NCI-H2107 (cell line): ENCODE results near the gene RIMBP3C.
A peak's percentile ranks its signal among the peaks of the same experiment; 100 is the strongest.
"Not testable (repeated sequence)": the region's sequence is repeated elsewhere in the genome, so short reads cannot be mapped to it uniquely, and the experiment has no call there.

ENCODE experiments used
- DNase-seq: peaks from one replicate; lab custom pipeline; 2025; lab: John Stamatoyannopoulos, UW

RIMBP3C gene

DNA sequence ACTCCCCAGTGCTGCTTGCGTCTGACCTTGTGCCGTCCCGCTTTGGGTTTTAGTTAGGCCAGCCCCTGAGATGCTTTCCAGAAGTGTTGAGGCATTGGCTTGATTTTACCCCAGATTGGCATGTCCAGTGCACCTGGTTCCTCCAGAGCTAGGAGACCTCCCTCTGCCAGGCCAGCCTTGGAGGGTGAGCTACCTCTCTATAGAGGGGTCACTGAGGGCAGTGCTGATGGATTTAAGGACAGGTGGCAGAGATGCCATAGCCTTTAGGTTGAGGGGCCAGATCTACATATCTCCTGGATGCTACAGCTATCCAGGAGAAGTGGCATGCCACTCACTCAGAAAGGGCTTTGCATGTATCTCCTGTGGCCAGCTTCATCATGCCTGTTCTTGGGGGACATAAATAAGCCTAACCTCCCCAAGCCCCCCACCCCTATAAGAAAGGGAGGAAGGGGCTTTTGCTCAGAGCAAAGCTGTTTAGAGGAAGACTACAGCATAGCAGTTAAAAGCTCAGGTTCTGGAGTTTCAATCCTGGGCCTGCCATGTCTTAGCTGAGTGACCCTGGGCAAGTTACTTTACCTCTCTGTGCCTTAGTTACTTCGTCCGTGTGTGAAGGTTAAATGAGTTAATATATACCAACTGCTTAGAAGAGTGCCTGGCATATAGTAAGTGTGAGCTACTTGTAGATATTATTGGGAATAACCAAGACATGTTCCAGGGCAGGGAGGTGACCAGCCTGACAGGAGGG is 22.7 kb upstream of the RIMBP3C start:
- no peak for DNase-seq

DNA sequence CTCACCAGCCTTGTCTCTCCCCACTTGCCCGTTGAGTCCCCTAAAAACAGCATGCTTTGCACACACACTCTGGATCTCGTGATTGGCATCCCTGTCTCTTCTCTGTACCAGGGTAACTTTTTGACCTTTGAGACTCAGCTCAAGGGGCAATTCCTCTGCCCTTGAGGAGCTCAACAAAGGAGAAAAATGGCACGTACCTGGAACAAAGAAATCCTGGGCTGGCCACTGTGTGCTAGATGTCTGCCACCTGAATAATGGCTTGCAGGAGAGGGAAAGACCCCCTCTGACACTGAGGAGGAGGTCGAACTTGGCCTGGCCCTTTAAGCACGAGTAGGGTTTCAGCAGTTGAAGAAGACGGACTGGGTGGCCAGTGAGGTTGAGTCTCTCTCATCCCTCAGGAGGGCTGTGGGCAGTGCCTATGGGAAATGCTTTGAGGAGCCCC is 22.1 kb upstream of the RIMBP3C start:
- DNase-seq = no peak

DNA sequence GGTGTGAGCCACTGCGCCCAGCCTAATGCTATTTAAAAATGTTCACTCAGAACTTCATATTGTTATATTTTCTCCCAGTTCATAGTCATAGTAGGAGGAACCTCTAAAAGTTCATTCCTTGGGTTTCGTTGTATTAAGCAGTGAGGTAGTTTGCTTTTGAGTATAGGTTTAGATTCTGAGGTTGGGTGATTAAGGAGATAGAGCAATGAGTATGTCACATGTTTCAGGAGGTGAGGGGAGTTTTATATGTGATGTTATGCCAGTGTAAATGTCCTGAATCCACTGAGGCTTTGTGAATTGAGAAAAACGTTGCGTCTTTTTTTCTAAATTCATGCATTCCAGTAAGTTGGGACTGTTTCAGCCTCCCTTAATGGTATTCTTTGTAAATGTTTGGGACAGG is 20.4 kb upstream of the RIMBP3C start:
- no peak for DNase-seq

DNA sequence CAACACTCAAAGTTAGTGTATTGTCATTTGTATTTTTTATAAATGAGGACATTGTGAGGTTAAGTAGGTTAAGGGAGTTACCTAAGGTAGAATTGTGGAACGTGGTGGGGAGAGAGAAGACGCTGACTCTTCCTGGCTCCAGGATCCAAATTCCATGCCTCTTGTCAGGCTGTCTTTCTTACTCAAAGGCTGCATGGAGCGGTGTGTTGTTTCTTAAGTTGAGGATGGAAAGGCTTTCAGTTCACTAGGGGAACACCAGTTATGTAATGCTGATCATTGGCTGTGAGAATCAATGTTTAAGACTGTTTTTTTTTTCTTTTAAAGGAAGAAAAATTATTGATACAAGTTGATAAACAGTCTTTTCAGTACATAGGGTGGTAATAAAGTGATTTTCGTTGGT is 19.1 kb upstream of the RIMBP3C start:
- no peak for DNase-seq

DNA sequence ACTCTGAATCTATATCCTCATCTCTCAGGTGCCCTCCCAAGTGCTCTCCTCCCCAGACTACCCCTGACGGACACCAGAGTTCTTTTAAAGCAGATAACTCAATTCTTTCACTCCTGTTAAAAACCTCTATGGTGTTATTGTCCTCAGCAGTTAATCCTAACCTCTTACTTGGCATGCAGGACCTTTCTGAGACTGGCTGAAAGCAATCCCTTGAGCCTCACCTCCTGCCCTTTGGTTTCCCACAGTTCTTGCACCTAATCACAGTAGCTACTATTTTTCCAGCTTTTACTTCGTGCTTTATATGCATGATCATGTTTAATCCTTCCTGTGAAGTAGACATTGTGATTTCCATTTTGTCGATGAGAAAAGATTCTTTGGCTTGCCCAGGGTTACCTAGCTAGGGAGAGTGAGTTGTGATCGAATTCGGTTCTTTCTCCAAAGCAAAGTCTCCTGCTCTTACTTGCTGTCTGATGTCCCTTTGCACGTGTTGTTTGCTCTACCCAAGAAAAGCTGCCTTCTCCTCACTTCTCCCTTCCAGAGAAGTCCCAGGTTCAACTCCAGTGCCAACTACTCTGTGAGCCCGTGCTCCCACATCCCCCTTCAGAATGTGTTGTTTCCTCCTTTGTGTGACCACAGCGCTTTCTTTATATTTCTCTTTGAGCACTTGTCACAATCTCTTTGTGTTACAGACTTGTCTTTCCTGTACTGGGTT is 18.4 kb upstream of the RIMBP3C start:
- DNase-seq = no peak

DNA sequence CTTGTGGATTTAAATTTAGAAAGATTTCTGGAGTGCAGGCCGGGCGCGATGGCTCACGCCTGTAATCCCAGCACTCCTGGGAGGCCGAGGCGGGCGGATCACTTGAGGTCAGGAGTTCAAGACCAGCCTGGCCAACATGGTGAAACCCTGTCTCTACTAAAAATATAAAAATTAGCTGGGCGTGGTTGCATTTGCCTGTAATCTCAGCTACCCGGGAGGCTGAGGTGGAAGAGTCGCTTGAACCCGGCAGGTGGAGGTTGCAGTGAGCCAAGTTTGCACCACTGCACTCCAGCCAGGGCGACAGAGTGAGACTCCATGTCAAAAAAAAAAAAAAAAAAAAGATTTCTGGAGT is 17.8 kb upstream of the RIMBP3C start:
- DNase-seq = not testable (repeated sequence)

DNA sequence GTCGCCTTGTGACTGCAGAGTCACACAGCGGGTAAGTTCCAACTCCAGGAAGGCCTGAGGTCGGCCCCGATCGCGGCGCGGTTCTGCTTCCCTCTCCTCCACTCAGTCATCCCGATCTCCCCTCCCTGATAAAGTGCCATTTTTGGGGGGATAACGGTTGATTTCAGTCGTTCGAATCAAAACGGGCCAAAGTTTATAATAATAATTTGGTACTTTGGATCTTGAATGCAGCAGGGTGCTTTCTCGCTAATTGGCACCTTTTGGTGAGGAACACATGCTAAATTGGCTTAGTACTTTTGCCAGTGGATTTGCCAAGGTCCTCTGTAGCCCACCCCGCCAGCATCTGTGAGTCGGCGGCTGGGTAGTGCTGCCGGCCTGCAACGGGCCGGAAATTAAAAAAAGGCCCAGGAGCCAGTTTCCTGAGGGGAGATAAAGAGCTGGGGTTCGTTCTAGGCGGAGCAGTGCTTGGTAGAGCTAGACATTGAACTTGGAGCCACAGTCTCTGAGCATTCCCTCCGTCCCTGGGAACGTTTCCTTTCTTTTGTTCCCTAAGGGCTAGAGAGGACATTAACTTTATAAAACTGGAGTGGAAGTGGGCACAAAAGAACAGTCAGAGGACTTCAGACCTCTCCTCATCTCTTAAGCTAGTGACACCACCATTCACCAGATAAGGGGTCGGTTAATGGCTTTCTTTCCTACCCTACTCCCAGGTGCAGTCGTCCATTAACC is 17.2 kb upstream of the RIMBP3C start:
- no peak for DNase-seq

DNA sequence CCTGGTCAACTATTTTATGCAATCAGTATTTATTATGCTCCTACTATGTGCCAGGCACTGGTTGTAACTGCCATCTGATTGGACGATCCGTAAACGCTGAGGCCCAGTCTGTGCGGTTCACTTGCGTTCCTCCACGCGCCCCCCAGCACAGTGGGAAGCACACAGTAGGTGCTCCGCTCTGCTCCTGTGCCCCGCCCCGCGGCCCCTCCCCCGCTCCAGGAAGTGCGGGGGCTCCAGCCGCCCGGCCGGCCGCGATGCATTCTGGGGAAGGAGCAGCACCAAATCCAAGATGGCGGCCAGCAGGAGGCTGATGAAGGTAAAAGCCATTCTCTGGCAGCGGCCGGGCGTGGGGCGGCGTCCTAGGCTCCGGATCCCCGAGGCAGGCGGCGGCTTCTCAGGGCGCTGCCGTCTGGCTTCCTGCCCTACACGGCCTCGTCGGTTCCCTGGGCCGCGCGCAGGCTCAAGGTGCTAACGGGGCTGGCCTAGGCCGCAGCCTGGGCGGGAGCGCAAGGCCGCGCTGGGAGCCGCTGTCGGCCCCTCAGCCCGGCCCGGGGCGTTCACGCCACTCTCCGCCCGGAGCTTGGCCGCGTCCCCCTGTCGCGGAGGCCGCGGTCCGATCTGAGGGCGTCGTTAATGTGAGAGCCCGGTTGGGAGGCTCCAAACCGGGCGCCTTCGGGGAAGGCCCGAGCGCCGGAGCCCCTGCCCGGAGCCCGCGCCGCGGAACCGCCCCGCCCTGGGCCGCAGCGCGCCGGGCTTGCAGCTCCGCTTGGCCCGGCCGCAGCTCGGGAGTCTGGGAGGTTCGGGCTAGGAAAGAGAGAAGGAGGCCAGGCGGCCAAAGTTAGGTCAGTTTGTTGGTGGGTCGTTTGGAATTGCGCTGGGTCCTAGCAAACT is 16.4 kb upstream of the RIMBP3C start, which contains the start of gene UBE2L3:
Gene UBE2L3, plus strand, starts transcription at position 259 of the 891 bp plus-strand sequence. Its CDS starts 31 bp downstream, at position 290.
- DNase-seq = peak; percentile 39

DNA sequence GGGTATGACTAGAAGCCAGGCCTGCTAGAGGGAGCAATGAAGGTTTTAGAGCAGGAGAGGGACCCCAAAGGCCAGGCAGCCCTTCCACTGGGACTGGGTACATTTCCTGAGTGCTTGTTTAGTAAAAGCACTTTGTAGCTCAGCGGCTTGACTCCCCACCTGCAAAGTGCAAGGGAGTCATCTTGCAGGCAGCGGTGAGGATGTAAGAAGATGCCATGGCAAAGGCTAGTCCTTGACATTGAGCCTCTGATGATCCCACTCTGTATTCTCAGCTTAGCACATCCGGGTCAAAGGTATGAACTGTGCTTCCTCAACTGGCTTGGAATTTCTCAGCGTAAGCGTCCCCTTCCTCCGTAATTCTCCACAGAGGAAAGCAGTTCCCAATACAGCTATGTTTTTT is 13.2 kb upstream of the RIMBP3C start:
- DNase-seq = no peak

DNA sequence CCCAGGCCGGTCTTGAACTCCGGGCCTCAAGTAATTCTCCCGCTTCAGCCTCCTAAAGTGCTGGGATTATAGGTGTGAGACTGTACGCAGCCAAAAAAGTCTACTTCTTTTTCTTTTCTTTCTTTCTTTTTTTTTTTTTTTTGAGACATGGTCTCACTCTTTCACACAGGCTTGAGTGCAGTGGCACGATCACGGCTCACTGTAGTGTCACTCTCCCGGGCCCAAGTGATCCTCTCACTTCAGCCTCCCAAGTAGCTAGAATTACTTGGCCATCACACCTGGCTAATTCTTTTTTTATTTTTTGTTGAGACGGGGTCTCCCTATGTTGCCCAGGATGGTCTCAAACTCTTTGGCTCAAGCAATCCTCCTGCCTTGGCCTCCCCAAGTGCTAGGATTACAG is 12.7 kb upstream of the RIMBP3C start:
- DNase-seq = no peak

DNA sequence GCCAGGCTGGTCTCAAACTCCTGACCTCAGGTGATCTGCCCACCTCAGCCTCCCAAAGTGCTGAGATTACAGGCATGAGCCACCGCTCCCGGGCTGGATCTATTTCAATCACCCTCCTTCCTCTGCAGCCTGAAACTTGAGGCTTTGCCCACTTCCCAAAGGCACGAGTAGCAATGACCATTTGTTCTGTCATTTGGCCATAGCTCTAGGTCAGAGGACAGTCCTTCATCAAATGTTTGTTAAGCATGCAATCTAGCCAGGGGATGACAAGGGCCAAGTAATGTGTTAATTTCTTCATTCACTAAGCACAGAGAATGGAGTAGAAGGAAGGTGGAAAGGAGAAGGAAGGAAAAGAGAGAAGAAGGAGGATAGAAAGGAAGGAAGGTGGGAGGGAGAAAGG is 9.4 kb upstream of the RIMBP3C start:
- not testable (repeated sequence) for DNase-seq

DNA sequence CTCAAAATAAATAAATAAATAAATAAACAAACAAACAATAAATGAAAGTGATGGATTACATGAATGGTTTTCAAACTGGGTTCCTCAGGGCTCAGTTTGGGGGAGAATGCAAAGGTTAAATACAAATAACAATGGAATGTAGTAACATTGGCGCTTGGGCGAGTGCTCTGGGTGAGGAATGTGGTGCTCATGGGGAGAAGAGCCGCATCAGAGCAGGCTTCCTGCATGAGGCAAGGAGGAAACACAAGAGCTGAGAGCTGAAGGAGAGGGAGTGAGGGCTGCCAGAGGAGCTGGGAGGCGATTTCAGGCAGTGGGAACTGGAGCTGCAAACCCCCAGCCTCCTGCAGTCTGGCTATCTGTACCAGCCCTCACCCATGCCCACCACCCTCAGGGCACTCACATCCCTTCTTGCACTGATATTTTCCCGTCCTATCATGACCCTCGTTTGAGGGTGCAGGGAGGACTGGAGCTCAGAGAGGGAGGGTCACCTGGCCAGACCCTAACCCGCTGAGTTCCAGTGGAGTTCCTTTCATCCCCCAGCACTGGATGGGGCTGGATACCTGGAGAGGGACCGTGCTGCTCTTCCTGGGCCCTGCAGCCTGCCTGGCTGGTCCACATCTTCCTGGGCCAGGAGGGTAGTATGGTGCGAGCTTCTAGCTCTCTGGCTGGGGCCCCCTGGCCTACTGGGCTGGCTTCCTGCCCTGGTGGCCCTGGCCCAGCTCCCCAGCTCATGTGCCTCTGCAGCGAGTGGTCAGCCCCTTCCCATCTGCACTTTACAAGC is 8.3 kb upstream of the RIMBP3C start:
- not testable (repeated sequence) for DNase-seq

DNA sequence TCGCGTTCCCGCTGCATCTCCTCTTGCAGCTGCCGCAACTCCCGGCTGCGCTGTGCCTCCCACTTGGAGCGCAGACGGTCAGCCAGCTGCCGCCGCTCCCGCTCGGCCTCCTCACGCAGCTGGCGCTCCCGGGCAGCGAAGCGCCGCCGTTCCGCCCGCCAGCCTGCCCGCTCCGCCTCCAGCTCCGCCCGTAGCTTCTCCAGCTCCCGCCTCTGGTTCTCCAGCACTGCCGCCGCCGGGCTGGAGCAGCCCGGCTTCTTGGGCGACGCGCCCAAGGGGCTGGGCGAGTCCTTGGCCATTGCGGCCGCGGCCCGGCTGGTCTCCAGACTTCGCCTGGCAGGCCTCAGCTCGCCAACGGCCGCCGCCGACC is 598 bp downstream of the RIMBP3C start:
- not testable (repeated sequence) for DNase-seq

DNA sequence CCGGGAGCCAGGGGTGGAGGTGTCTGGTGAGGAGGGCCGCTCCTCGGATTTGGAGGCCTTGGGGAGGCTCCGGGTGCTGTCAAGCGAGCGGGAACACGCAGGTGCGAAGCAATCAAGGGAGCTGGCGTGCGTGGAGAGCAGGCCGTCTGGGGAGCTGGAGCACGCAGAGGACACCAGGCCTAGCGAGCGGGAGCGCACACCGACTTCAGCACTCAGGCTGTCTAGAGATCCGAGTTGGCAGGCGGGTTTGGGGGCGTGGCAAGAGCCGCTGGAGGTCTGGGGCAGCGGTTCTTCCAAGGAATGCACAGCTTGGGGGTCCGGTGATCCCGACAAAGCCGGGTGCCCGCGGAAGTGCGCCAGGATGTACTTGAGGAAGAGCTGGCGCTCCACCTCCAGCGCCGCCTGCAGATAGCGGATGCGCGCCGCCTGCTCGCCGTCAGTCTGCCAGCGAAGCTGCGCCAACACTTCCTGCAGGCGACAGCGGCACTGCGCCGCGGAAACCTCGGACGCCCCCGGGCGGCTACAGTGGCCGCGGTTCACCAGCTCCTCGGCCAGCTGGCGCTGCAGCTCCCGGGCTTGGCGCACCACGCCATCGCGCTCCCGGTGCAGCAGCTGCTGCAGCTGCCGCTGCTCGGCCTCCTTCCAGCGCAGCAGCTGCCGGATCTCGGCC is 1.1 kb downstream of the RIMBP3C start:
- DNase-seq = not testable (repeated sequence)

DNA sequence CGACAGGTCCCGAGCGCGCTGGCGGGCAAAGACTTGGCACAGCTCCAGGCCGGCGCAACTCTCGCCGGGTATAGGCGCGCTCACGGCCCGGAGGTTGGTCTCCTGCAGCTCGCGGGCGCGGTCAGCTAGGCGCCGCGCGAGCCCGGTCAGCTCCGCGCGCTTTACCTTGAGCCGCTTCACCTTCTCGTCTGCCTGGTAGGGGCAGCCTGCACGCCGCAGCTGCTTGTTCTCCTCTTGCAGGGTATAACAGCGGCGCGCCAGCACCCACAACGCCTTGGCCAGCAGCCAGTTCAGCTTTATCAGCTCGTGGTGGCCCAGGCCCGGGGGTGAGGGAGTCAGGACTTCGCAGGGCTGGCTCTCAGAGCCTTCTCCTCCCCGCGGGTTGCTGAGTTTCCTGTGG is 1.7 kb downstream of the RIMBP3C start:
- DNase-seq = not testable (repeated sequence)

DNA sequence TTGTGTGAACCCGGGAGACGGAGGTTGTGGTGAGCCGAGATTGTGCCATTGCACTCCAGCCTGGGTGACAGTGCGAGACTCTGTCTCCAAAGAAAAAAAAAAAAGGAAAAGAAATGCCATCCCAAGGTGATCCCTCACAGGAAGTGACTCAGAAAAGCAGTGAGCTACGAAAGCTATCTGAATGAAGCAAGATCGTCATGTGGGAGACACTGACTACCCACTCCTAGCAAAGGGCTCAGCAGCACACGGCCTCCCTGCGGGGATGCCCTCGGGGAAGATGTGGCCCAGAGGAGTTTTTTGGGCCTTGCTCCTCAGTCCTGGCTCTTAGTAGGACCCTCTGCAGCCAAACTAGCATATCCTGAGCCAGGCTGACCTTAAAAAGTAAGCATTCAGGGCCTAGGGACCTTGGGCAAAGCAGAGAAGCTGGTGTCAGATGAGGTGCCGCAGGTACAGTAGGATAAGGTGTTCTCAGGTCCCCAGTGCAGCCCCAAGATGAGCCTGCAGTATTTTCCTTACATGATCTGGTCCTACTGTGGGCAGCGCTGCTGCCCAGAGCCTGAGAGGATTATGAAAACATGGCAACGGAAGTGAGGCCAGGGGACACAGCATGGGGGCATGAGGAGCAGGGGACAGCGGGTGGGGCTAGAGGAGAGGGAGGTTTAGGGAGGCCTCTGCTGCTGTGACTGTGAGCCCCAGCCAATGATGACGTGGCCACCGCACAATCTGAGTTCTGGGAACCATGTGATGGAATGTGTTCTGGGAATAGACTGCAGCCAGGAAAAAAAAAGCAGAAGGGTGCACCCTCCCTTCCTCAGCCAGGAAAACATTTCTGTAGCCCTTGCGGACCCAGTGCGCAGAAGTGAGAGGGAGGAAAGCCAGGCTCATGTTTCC is 6.6 kb downstream of the RIMBP3C start:
- DNase-seq = not testable (repeated sequence)

DNA sequence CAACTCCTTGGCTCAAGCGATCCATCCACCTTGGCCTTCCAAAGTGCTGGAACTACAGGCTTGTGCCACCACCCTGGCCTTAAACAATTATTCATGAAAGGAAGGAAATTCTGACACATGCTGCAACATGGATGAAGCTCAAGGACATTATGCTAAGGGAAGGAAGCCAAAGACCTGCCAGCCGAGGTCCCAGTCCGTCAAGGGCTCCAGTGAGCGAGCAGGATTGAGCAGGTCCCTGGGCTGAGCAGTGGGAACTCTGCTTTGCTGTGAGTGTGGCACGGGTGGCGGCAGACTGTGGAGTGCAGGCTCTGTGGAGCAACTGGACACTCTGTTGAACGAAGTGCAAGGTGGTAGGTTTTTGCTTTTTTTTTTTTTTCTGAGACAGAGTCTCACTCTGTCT is 11.4 kb downstream of the RIMBP3C start:
- DNase-seq = not testable (repeated sequence)

DNA sequence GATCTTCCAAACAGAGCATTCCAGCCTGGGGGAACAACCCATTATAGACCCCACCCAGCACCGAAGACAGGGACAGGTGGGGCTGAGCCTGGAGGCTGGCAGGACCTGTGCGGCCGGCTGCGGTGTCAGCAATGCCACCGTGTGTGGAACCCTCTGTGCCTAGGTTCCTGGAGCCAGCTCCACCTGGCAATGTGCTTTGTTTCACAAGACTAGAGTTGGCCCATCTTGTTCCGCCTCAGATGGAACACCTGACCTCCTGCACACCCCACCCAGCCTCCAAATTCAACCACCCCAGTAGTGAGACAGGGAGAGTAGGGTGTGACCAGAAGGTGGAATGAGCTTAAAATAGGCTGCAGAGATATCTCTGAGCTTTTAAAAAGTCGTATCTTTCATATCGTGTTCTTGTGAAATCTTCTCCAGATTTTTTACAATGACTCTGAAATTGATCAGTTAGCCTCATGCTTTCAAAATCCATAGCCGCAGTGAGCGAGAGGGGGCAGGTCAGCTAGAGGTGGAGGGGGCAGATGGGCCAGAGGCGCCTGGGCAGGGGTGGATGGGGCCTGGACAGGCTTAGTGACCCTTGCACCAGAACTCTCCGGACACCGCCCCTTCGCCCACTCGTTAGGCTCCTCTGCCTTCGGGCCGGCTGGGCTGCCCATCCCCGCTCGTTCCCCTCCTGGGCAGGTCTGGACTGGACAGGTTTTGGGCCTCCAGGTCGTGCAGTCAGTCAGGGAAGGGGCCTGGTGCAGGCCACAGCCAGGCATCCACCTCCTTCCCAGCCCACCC is 18.2 kb downstream of the RIMBP3C start:
- not testable (repeated sequence) for DNase-seq

DNA sequence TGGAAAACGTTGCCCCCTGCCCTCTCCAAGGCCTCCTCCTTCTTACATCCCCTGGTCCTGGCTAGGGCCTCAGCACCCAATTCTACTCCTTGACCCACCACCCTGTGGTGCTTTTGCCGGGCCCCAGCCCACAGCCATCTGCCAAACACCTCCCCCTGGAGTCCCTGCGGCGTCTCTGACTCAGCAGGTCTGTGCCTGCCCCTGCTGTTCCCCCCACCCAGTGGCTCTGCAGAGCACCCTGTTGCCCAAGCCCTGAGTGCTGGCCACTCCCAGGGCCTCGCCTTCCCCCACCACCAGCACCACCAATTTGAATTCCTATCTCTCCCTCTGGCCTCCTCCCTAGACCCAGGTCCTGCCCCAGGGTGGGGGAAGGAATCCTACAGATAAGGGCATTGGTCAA is 19.7 kb downstream of the RIMBP3C start:
- not testable (repeated sequence) for DNase-seq
